Measurements from ENCODE around the gene STUM. TPM values are rescaled to one million over a fixed set of nuclear protein-coding genes. Genes with fewer than 3 reads are reported as not detected.

STUM gene
- total and polyA plus RNA-seq, 7 donors: under 0.01 to 16.9 (median 7.2) TPM

- Histone ChIP-seq H3K4me3 (no peak overlapping the region), H3K27me3 (no peaks in the 10 kb centered on the region), H3K9me3 (no peaks in the 10 kb centered on the region), H3K27ac (no peak overlapping the region), H3K36me3 (no peaks in the 10 kb centered on the region), H3K4me1 (peaks cover 0 to 21% (median 12%) of the 10 kb centered on the region in 4 donors)
- DNase-seq: no peak
- no peak for TF ChIP-seq CTCF (IDR thresholded peaks at IDR 0.05)
- TF ChIP-seq EP300 (IDR thresholded peaks at IDR 0.05): no peak
- no peak for TF ChIP-seq POLR2AphosphoS5 (IDR thresholded peaks at IDR 0.05)
- no peak for TF ChIP-seq POLR2A (IDR thresholded peaks at IDR 0.05)
- intact Hi-C loops (cut with DNase I): no loop called here
- WGBS, 2 donors: 92 to 93% methylated on average over 7 of the region's 7 CpGs
These were observed 37.6 kb downstream of the STUM start for GRCh38 chr1:226586116-226586515.

DNA sequence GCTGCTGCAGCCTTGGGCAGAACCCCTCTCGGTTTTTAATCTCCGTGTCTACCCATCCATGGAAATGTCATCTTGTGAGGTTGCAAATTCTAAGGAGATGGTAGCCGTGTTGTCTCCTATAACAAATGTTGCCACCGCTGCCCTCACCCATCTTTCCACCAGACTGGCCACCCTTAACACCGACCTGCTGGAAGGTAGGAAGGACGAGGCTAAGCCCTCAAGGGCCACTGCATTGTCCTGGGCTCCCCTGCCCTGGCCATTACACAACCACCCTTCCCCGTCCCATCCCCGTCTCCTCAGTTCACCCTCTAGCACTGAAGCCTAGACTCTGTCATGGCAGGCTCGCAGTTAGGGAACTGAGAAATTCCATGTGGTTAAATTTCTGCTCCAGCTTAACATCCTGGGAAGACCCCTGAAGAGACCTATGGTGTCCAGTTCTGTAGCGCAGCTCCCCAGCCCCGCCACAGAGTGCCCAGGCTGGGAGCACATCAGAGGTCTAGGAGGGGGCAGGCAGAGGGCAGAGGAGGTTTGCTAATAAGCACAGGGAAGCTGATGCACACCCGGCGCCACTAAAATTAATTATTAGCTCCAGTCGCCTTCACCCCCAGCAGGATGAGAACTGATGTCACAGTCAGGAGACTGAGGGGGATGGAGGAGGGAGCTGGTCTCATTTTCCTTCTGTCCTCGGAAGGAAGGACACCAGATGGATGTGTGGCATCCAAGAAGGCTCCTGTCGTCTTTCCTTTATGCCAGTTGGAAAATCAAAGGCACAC, 38.3 kb downstream of the STUM start:
- intact Hi-C loops (cut with DNase I): no loop called here
- Histone ChIP-seq H3K9me3 (no peaks in the 10 kb centered on the region), H3K4me1 (peaks cover 0 to 21% (median 12%) of the 10 kb centered on the region in 4 donors), H3K27me3 (no peaks in the 10 kb centered on the region), H3K4me3 (no peak overlapping the region), H3K36me3 (no peaks in the 10 kb centered on the region), H3K27ac (no peak overlapping the region)
- DNase-seq: no peak
- TF ChIP-seq POLR2AphosphoS5 (IDR thresholded peaks at IDR 0.05) (no peak), CTCF (IDR thresholded peaks at IDR 0.05) (no peak), EP300 (IDR thresholded peaks at IDR 0.05) (no peak), POLR2A (IDR thresholded peaks at IDR 0.05) (no peak)
- 87% methylated on average over 16 of the region's 16 CpGs for WGBS, 2 donors

DNA sequence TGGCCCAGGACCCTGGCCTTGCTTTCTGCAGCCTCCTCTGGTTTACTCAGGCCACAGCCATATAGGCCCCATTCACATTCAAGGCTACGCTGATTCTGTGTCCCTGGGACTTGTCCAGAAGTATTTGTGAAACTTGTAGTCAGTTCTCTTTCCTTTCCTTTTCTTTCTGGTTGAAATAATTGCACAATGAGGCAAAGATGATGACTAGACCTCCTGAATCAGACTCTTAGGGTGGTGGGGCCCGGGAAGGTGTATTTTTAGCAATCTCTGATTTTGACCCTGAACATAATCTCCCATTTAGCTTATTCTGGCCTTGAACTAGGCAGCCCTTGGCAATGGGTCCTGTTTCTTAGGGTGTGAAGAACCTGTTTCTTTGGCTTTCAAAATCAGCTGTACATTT, 39.9 kb downstream of the STUM start:
- Histone ChIP-seq H3K4me1 (peaks cover 0 to 16% (median 12%) of the 10 kb centered on the region in 4 donors), H3K36me3 (no peaks in the 10 kb centered on the region), H3K9me3 (no peaks in the 10 kb centered on the region), H3K27ac (peak overlapping the region; percentile 27 to 59 (median 48)), H3K4me3 (no peak overlapping the region), H3K27me3 (no peaks in the 10 kb centered on the region)
- no peak for DNase-seq
- 91 to 93% methylated on average over 2 of the region's 2 CpGs for WGBS, 2 donors
- intact Hi-C loops (cut with DNase I): no loop called here
- TF ChIP-seq POLR2A (IDR thresholded peaks at IDR 0.05) (no peak), POLR2AphosphoS5 (IDR thresholded peaks at IDR 0.05) (no peak), EP300 (IDR thresholded peaks at IDR 0.05) (no peak), CTCF (IDR thresholded peaks at IDR 0.05) (no peak)

- no peak overlapping the region for H3K4me3 ChIP-seq
- WGBS, 2 donors: 80 to 87% methylated on average over 11 of the region's 11 CpGs
- peak overlapping the region; percentile 27 to 59 (median 48) for H3K27ac ChIP-seq
- H3K36me3 ChIP-seq: no peaks in the 10 kb centered on the region
- TF ChIP-seq CTCF (IDR thresholded peaks at IDR 0.05) (no peak), POLR2AphosphoS5 (IDR thresholded peaks at IDR 0.05) (no peak), EP300 (IDR thresholded peaks at IDR 0.05) (no peak), POLR2A (IDR thresholded peaks at IDR 0.05) (no peak)
- no peaks in the 10 kb centered on the region for H3K9me3 ChIP-seq
- peaks cover 0 to 16% (median 12%) of the 10 kb centered on the region in 4 donors for H3K4me1 ChIP-seq
- intact Hi-C loops (cut with DNase I): no loop called here
- no peaks in the 10 kb centered on the region for H3K27me3 ChIP-seq
- DNase-seq: peak; percentile 81
These were observed 40.6 kb downstream of the STUM start for GRCh38 chr1:226589008-226589733.
